Heart left ventricle (tissue), 13 donors: ENCODE results near the gene SMAD7.

Source experiments
- POLR2A ChIP-seq, 2 donors: fragments of 450-650 bp; IDR thresholded peaks; one replicate each; pipeline ENCODE4 v1.6.1; 2017; ENCODE audit warnings: antibody characterized with exemption in 2 of 2, mild to moderate bottlenecking in 2 of 2, moderate library complexity in 2 of 2
- TF ChIP-seq, protein P1 (sequence below), 12 donors: fragments of 200-600 bp; sonication (generic) in 4 of 12; IDR thresholded peaks; one replicate each; pipeline versions ENCODE4 v1.5.0 to v1.8.0; 2018 to 2022; ENCODE audit warnings: antibody characterized with exemption in 12 of 12, mild to moderate bottlenecking in 5 of 12
- donor health status: ischemic (EF 13 %, LVEDD 7.1; RV severe dilation, severe dysfunction).
- donor health status: DM: no; HTN: yes; CAD: no.
- donor health status: DM: no; HTN: no; CAD: no.
- donor health status: ischemic (EF 25% LVEDD 6.9; RV normal size, moderate dysfunction).
- donor health status: ischemic (EF 25% LVEDD 5.7; RV mildly dilated, moderate dysfunction).
- donor health status: ischemic (EF 35%, LVEDD 5.7; RV mildly dilated, moderate dysfunction).
- donor health status: nonischemic (EF 11% LVEDD 7.7; RV severe dilation, severe dysfunction).
- donor health status: DM: yes; HTN: yes; CAD: no.
- donor health status: PGD.
- donor health status: ischemic (EF 29% LVEDD 5.4; RV normal size, mild dysfunction).
- donor health status: nonischemic (EF 23%, LVEDD 6.1; RV moderate dilation, normal function).

GRCh38 chr18:48877941-48878340 lies 72.8 kb downstream of the SMAD7 start:
- TF ChIP-seq, protein P1, sequence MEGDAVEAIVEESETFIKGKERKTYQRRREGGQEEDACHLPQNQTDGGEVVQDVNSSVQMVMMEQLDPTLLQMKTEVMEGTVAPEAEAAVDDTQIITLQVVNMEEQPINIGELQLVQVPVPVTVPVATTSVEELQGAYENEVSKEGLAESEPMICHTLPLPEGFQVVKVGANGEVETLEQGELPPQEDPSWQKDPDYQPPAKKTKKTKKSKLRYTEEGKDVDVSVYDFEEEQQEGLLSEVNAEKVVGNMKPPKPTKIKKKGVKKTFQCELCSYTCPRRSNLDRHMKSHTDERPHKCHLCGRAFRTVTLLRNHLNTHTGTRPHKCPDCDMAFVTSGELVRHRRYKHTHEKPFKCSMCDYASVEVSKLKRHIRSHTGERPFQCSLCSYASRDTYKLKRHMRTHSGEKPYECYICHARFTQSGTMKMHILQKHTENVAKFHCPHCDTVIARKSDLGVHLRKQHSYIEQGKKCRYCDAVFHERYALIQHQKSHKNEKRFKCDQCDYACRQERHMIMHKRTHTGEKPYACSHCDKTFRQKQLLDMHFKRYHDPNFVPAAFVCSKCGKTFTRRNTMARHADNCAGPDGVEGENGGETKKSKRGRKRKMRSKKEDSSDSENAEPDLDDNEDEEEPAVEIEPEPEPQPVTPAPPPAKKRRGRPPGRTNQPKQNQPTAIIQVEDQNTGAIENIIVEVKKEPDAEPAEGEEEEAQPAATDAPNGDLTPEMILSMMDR (IDR thresholded peaks at IDR 0.05): no peak
- TF ChIP-seq POLR2A (IDR thresholded peaks at IDR 0.05): no peak
